Adrenal gland (tissue), 12 donors: ENCODE measurements around the gene ROR2. TPM values are rescaled to one million over a fixed set of nuclear protein-coding genes. Genes with fewer than 3 reads are reported as not detected.

ENCODE experiments used
- DNase-seq, 7 donors: peaks; one replicate each; pipeline ENCODE4 v3.0.0-alpha.2; 2019 to 2020
- H3K27ac ChIP-seq, 5 donors: fragments of 200-600 bp; sonication (generic) in 4 of 5; 1 replicate in 3 of 5; 2 replicates in 2 of 5; pipeline versions ENCODE4 v1.5.1 to v1.8.0; 2016 to 2020; ENCODE audit warnings: mild to moderate bottlenecking in 1 of 5
- H3K27me3 ChIP-seq: fragments of 200-600 bp; 2 replicates; pipeline ENCODE4 v1.8.0; 2021
- H3K36me3 ChIP-seq, 2 donors: fragments of 200-600 bp; replicated peaks in 1 of 2; 1 replicate in 1 of 2; 2 replicates in 1 of 2; pipeline versions ENCODE4 v1.5.1 to v1.8.0; 2018 to 2022
- H3K4me1 ChIP-seq, 2 donors: fragments of 200-600 bp; replicated peaks in 1 of 2; 1 replicate in 1 of 2; 2 replicates in 1 of 2; pipeline versions ENCODE4 v1.5.1 to v1.8.0; 2018 to 2021
- H3K4me3 ChIP-seq, 4 donors: fragments of 200-600 bp; sonication (generic) in 3 of 4; one replicate each; pipeline ENCODE4 v1.5.1; 2016 to 2018
- H3K9me3 ChIP-seq, 3 donors: fragments of 200-600 bp; sonication (generic) in 1 of 3; replicated peaks in 1 of 3; 1 replicate in 2 of 3; 2 replicates in 1 of 3; pipeline versions ENCODE4 v1.5.1 to v1.8.0; 2016 to 2021
- POLR2A ChIP-seq, 2 donors: fragments of 450-650 bp; IDR thresholded peaks; one replicate each; pipeline ENCODE4 v1.6.1; 2017; ENCODE audit warnings: antibody characterized with exemption in 2 of 2, mild to moderate bottlenecking in 2 of 2, moderate library complexity in 1 of 2
- WGBS, 4 donors: extraction: QIAGEN DNeasy Blood & Tissue Kit in 2 of 4; methylation state at CpG; one replicate each; pipeline versions ENCODE4 v1.1.5 to v1.1.7; 2013 to 2017; 5-methylcytosine and 5-hydroxymethylcytosine counted together
- intact Hi-C, 2 donors: fragments of 100-400 bp; cut with DNase I; formaldehyde crosslinking; loops; one replicate each; pipeline versions ENCODE4 v1.14.1 to v1.15.0; 2022 to 2023
- polyA plus RNA-seq, 3 donors: library from polyadenylated mRNA; stranded (reverse); fragments of 200-250 nt in 2 of 3; fragments of 350-450 nt in 1 of 3; fragmentation: Illumina TruSeq in 1 of 3; extraction: RNeasy Lipid Tissue Mini Kit (QIAGEN cat#74804) in 1 of 3; gene quantifications; one replicate each; pipeline ENCODE4 v1.2.3, GENCODE V29; 2013 to 2014
- total RNA-seq, 9 donors: library from RNA; depleted of rRNA in 4 of 9; stranded (reverse); fragments of >200 nt in 4 of 9; fragments of 120-200 nt in 1 of 9; fragmentation: NEBNext Ultra II Directional in 1 of 9; extraction: Animal tissue kit (Norgen Biotek cat#: 25700) in 1 of 9; gene quantifications; one replicate each; pipeline versions ENCODE4 v1.1.0 to v1.2.4, GENCODE V29; 2013 to 2023
- TF ChIP-seq, protein P1 (sequence below), 6 experiments: fragments of 450-650 bp in 4 of 6; fragments of 200-600 bp in 2 of 6; sonication (generic) in 1 of 6; IDR thresholded peaks; 1 replicate in 5 of 6; 2 replicates in 1 of 6; pipeline versions ENCODE4 v1.5.1 to v1.8.0; 2016 to 2021; ENCODE audit warnings: antibody characterized with exemption in 6 of 6, mild to moderate bottlenecking in 2 of 6, moderate library complexity in 1 of 6
- donor health status: healthy with polysubstance abuse.
- donor health status: Bipolar disorder and iron deficiency.
- donor health status: DM: yes; HTN: yes; CAD: no.
- donor health status: DM: no; HTN: no; CAD: no.
- donor health status: DM: no; HTN: no; CAD: no.
- donor health status: DM: yes; HTN: yes; CAD: no.

The ROR2 gene
- total and polyA plus RNA-seq, 12 donors, result 3.9 to 23.9 (median 11.4) TPM

DNA sequence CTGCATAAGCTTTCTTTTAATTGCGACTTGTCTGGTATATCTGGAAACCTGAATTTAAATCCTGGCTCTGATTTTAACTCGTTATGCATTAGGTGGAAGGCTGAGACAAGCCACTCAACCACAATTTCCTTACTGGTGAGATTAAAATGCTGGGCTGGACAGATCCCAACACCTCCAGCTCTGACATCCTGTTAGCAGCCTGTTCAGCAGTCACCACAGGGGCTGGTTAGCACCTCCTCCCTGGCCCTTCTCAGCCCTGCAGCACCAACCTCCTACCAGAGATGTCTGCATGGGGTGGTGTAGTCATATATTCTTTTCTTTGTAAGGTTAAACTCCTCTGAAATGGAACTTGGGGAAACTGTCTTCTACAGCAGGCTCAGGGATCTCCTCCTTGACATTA lies 369.9 kb downstream of the ROR2 start:
- Histone ChIP-seq H3K4me3 (no peak overlapping the region), H3K36me3 (no peaks in the 10 kb centered on the region), H3K27ac (no peak overlapping the region), H3K4me1 (no peaks in the 10 kb centered on the region), H3K27me3 (no peaks in the 10 kb centered on the region), H3K9me3 (no peaks in the 10 kb centered on the region)
- TF ChIP-seq, protein P1, sequence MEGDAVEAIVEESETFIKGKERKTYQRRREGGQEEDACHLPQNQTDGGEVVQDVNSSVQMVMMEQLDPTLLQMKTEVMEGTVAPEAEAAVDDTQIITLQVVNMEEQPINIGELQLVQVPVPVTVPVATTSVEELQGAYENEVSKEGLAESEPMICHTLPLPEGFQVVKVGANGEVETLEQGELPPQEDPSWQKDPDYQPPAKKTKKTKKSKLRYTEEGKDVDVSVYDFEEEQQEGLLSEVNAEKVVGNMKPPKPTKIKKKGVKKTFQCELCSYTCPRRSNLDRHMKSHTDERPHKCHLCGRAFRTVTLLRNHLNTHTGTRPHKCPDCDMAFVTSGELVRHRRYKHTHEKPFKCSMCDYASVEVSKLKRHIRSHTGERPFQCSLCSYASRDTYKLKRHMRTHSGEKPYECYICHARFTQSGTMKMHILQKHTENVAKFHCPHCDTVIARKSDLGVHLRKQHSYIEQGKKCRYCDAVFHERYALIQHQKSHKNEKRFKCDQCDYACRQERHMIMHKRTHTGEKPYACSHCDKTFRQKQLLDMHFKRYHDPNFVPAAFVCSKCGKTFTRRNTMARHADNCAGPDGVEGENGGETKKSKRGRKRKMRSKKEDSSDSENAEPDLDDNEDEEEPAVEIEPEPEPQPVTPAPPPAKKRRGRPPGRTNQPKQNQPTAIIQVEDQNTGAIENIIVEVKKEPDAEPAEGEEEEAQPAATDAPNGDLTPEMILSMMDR (IDR thresholded peaks at IDR 0.05), result no peak
- no peak for TF ChIP-seq POLR2A (IDR thresholded peaks at IDR 0.05)
- intact Hi-C loops, result no loop called here
- WGBS, 4 donors, result 52 to 61% (median 56%) methylated on average over 2 of the region's 2 CpGs
- no peak for DNase-seq

DNA sequence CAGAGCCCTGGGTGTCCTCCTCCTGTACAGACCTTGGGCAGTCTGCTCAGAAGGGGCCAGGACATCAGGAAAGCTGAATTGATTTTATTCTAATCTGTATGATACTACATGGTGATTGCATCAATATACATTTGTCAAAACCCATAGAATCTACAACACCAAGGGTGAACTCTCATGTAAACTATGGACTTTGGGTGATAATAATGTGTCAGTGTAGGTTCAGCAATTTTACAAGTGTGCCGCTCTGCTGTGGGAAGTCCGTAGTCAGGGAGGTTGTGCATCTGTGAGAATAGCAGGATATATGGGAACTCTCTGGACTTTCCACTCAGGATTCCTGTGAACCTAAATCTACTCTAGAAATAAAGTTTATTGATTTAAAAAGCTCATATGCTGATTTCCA lies 371.1 kb downstream of the ROR2 start:
- DNase-seq, result no peak
- Histone ChIP-seq H3K27ac (no peak overlapping the region), H3K4me1 (no peaks in the 10 kb centered on the region), H3K9me3 (no peaks in the 10 kb centered on the region), H3K36me3 (no peaks in the 10 kb centered on the region), H3K27me3 (no peaks in the 10 kb centered on the region), H3K4me3 (no peak overlapping the region)
- no peak for TF ChIP-seq POLR2A (IDR thresholded peaks at IDR 0.05)
- TF ChIP-seq, protein P1 (IDR thresholded peaks at IDR 0.05), result no peak
- 83 to 93% (median 90%) methylated on average over 2 of the region's 2 CpGs for WGBS, 4 donors
- intact Hi-C loops, result no loop called here

DNA sequence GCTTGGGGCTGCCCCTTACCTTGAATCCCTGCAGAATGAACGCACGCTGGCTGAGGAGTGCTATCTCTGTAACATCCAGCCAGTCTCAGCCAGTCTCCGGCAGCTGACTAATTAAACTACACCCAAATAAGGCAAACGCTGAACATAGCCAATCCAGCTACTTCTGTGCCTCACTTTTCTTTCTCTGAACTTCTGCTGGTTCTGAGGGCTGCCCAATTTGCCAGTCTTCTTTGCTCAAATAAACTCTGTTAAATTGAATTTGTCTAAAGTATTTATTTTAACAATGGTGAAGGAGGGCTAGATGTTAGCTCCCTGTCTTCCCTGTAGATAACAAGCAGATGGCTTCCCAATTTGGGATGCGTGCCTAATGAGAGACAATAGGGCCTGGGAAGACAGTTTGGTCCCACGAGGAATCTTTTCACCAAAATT lies 372.4 kb downstream of the ROR2 start:
- no peaks in the 10 kb centered on the region for H3K27me3 ChIP-seq
- no peak overlapping the region for H3K27ac ChIP-seq
- intact Hi-C loops, result no loop called here
- TF ChIP-seq, protein P1 (IDR thresholded peaks at IDR 0.05), result no peak
- TF ChIP-seq POLR2A (IDR thresholded peaks at IDR 0.05), result no peak
- WGBS, 4 donors, result 64 to 80% (median 70%) methylated on average over 6 of the region's 6 CpGs
- H3K36me3 ChIP-seq, result no peaks in the 10 kb centered on the region
- DNase-seq, result no peak
- H3K4me1 ChIP-seq, result no peaks in the 10 kb centered on the region
- no peaks in the 10 kb centered on the region for H3K9me3 ChIP-seq
- H3K4me3 ChIP-seq, result no peak overlapping the region

DNA sequence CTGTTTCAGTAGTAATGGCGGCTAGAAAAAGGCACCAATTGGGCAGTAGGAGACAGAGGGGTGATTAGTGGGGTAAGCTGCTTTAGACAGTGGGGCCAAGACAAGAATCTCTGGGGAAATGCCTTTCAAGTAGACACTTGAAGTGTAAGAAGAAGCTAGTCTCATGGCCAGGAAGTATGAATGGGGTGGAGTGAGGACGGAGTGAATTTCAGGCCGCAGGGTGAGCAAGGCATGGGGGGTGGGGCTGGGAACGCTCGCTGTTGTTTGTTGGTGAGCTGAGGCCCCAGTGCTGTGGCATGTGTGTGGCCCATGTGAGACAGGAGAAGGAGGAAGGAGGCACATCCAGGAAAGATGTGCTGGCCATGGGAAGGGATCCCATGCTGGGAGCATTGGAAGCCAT lies 377.2 kb downstream of the ROR2 start:
- WGBS, 4 donors, result 83 to 96% (median 89%) methylated on average over 5 of the region's 5 CpGs
- H3K27me3 ChIP-seq, result no peaks in the 10 kb centered on the region
- intact Hi-C loops, result no loop called here
- H3K4me1 ChIP-seq, result no peaks in the 10 kb centered on the region
- no peak for TF ChIP-seq POLR2A (IDR thresholded peaks at IDR 0.05)
- TF ChIP-seq, protein P1 (IDR thresholded peaks at IDR 0.05), result no peak
- no peak for DNase-seq
- no peak overlapping the region for H3K4me3 ChIP-seq
- no peak overlapping the region for H3K27ac ChIP-seq
- H3K36me3 ChIP-seq, result no peaks in the 10 kb centered on the region
- no peaks in the 10 kb centered on the region for H3K9me3 ChIP-seq
